Duodenal mucosa (tissue), 2 donors: ENCODE results near the gene GRSF1.

ENCODE experiments used
- H3K27ac ChIP-seq: one replicate; pipeline ENCODE4 v1.7.0; 2013; ENCODE audit warnings: low read depth, low read length
- H3K27me3 ChIP-seq, 2 donors: one replicate each; pipeline ENCODE4 v1.7.0; 2013; ENCODE audit warnings: low read length in 2 of 2, control low read depth in 1 of 2; ENCODE audit not compliant: insufficient read depth in 2 of 2, control insufficient read depth in 1 of 2
- H3K36me3 ChIP-seq, 2 donors: one replicate each; pipeline ENCODE4 v1.7.0; 2013; ENCODE audit warnings: low read length in 2 of 2, control low read depth in 1 of 2; ENCODE audit not compliant: insufficient read depth in 2 of 2, control insufficient read depth in 1 of 2
- H3K4me1 ChIP-seq, 2 donors: one replicate each; pipeline ENCODE4 v1.7.0; 2013; ENCODE audit warnings: low read length in 2 of 2, control low read depth in 1 of 2; ENCODE audit not compliant: insufficient read depth in 2 of 2, control insufficient read depth in 1 of 2
- H3K4me3 ChIP-seq, 2 donors: one replicate each; pipeline ENCODE4 v1.7.0; 2013; ENCODE audit warnings: low read length in 2 of 2, low read depth in 1 of 2
- H3K9ac ChIP-seq, 2 donors: one replicate each; pipeline ENCODE4 v1.7.0; 2013; ENCODE audit warnings: low read length in 2 of 2, low read depth in 1 of 2
- H3K9me3 ChIP-seq, 2 donors: one replicate each; pipeline ENCODE4 v1.7.0; 2013; ENCODE audit warnings: low read length in 2 of 2, control low read depth in 1 of 2; ENCODE audit not compliant: control insufficient read depth in 1 of 2

GRSF1 gene, protein sequence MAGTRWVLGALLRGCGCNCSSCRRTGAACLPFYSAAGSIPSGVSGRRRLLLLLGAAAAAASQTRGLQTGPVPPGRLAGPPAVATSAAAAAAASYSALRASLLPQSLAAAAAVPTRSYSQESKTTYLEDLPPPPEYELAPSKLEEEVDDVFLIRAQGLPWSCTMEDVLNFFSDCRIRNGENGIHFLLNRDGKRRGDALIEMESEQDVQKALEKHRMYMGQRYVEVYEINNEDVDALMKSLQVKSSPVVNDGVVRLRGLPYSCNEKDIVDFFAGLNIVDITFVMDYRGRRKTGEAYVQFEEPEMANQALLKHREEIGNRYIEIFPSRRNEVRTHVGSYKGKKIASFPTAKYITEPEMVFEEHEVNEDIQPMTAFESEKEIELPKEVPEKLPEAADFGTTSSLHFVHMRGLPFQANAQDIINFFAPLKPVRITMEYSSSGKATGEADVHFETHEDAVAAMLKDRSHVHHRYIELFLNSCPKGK

DNA sequence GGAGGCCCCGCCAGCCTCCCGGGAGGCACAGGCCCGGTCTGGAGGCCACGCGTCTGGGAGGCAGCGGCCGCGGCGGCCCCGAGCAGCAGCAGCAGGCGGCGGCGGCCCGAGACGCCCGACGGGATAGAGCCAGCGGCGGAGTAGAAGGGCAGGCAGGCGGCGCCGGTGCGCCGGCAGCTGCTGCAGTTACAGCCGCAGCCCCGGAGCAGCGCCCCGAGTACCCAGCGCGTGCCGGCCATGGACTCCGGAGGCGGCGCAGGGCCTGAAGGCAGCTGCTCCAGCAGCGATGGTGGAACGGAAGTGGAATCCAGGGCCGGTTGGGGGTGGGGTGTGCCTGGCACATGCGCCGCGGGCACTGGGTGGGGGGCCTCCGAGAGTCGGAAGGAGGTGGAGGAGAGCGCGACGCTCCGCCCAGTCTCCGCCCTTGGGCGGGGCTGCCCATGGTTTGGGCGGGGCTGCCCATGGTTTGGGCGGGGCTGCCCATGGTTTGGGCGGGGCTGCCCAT lies at the start of gene GRSF1:
TSS of gene GRSF1 (minus strand) at position 302 of the 505 bp plus-strand sequence. CDS start at position 239, 63 bp downstream.
- Histone ChIP-seq H3K36me3 (peaks cover 0 to 11% of the 10 kb centered on the region in 2 donors), H3K4me3 (peak within 1 kb of the TSS; percentile 90 to 92), H3K27ac (peak within 1 kb of the TSS; percentile 85), H3K4me1 (peaks cover 9 to 11% of the 10 kb centered on the region in 2 donors), H3K9me3 (no peaks in the 10 kb centered on the region), H3K27me3 (no peaks in the 10 kb centered on the region), H3K9ac (peak within 1 kb of the TSS; percentile 87 to 96)

DNA sequence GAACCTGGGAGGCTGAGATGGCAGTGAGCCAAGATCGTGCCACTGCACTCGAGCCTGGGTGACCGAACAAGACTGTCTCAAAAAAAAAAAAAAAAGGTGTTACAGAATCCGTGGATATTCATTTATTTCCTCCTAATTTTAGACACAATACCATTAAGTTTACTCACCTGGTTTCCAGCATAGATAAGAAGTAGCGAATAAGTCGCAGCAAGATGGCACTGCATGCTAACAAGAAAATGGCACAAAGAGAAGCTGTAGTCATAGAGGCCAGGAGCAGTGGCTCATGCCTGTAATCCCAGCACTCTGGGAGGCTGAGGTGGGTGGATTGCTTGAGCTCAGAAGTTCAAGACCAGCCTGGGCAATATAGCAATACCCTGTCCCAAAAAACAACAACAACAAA lies 45.5 kb upstream of the GRSF1 start:
- Histone ChIP-seq H3K4me1 (no peaks in the 10 kb centered on the region), H3K27me3 (no peaks in the 10 kb centered on the region), H3K27ac (no peak overlapping the region), H3K4me3 (no peak overlapping the region), H3K9me3 (no peaks in the 10 kb centered on the region), H3K36me3 (no peaks in the 10 kb centered on the region), H3K9ac (no peak overlapping the region)

GRCh38 chr4:70880739-70881138 lies 41.0 kb upstream of the GRSF1 start:
- H3K9me3 ChIP-seq, result no peaks in the 10 kb centered on the region
- H3K27me3 ChIP-seq, result no peaks in the 10 kb centered on the region
- no peak overlapping the region for H3K27ac ChIP-seq
- H3K36me3 ChIP-seq, result no peaks in the 10 kb centered on the region
- H3K4me1 ChIP-seq, result no peaks in the 10 kb centered on the region
- no peak overlapping the region for H3K9ac ChIP-seq
- H3K4me3 ChIP-seq, result no peak overlapping the region

DNA sequence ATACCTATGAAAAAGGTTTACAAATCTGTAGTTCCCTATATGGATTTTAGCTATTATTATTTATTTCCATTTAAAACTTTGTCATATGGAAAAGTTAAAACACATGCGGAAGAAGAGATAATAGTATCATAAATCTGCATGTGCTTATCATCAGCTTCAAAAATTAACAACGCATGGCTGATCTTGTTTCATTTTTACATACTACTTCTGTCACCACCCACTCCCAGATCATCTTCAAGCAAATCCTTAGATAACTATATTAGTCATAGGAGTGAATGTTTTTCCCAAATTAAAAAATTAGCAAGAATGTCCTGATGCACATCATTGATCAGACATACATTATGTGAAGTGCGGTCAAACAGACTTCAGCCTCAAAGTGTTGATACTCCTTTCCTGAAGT lies 37.9 kb upstream of the GRSF1 start:
- no peaks in the 10 kb centered on the region for H3K36me3 ChIP-seq
- no peak overlapping the region for H3K9ac ChIP-seq
- H3K9me3 ChIP-seq, result no peaks in the 10 kb centered on the region
- no peak overlapping the region for H3K4me3 ChIP-seq
- no peak overlapping the region for H3K27ac ChIP-seq
- H3K4me1 ChIP-seq, result no peaks in the 10 kb centered on the region
- no peaks in the 10 kb centered on the region for H3K27me3 ChIP-seq

DNA sequence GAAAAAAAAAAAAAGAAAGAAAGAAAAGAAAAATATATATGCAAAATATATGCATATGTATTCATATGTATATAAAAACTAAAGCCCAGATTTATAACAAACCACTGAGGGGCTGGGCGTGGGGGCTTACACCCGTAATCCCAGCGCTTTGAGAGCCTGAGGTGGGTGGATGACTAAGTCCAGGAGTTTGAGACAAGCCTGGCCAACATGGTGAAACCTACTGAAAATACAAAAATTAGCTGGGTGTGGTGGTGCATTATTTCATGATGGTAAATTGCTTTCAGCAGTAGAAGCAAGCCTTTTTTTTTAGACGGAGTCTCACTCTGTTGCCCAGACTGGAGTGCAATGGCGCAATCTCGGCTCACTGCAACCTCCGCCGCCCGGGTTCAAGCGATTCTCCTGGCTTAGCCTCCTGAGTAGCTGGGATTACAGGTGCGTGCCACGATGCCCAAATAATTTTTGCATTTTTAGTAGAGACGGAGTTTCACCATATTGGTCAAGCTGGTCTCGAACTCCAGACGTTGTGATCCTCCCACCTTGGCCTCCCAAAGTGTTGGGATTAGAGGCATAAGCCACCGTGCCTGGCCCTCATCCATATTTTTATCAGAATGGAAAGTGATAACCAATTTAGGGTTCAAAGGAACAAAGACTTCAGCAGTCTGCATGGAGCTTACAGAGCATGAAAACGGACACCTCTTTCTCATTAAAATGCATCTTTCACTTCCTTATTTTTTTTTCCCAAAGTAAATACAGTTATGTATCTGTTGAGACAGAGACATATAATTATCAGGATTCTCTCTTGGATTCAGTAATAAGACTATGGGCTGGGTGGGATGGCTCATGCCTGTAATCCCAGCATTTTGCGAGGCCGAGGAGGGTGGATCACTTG lies 34.8 kb upstream of the GRSF1 start:
- Histone ChIP-seq H3K27ac (no peak overlapping the region), H3K4me3 (no peak overlapping the region), H3K9ac (no peak overlapping the region), H3K9me3 (no peaks in the 10 kb centered on the region), H3K36me3 (no peaks in the 10 kb centered on the region), H3K4me1 (no peaks in the 10 kb centered on the region), H3K27me3 (no peaks in the 10 kb centered on the region)

DNA sequence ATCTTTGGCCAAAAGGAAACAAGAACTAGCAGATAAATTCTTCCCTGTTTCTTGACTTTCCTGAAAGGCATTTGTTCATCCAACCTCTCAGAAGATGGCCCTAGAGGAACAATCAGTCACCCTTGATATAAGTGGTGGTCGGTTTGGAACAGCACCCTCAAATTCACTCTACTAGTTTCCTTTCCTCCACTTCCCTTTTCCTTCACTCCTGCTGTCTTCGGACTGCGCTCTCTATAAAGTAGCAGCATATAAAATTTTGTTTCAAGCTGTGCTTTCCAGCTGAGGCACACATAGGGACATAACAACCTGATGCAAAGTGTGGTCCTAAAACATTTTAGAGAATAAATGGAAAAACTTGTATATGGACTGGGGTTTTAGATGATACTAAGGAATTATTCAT lies 33.5 kb upstream of the GRSF1 start:
- Histone ChIP-seq H3K4me1 (no peaks in the 10 kb centered on the region), H3K27me3 (no peaks in the 10 kb centered on the region), H3K9ac (no peak overlapping the region), H3K27ac (no peak overlapping the region), H3K9me3 (no peaks in the 10 kb centered on the region), H3K4me3 (no peak overlapping the region), H3K36me3 (no peaks in the 10 kb centered on the region)

GRCh38 chr4:70868778-70869177 lies 29.1 kb upstream of the GRSF1 start:
- no peak overlapping the region for H3K4me3 ChIP-seq
- no peaks in the 10 kb centered on the region for H3K4me1 ChIP-seq
- H3K9ac ChIP-seq, result no peak overlapping the region
- H3K9me3 ChIP-seq, result no peaks in the 10 kb centered on the region
- no peak overlapping the region for H3K27ac ChIP-seq
- H3K27me3 ChIP-seq, result no peaks in the 10 kb centered on the region
- no peaks in the 10 kb centered on the region for H3K36me3 ChIP-seq

DNA sequence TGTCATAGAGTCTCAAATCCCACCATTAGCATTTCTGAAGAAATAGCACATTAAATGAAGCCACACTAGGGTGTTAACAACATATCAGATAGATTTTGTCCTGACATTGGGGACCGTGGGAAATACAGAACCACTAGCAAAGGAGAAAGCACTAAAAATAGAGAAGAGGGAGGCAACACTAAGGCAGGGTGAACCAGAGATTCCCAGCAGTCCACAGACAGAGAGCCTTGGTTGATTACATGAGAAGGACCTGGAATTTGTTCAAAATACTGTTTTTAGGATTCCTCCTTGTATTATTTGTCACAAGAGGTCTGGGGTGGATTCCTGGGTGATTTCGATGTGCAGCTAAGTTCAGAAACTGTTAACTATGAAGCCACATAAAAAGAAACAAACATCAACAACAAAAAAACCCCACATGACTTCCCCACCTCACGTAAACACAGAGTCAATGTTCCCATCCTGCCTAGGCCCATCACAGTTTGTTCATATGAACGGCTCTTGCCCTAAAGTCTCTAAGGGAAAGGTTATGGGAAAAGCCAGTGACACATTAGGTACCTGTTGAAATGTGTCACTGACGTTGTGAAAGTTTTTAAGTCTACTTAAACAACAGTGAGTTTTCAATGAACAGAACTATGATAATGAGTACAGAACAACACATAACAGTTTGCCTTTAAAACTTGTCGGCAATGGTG lies 23.6 kb upstream of the GRSF1 start:
- Histone ChIP-seq H3K4me3 (no peak overlapping the region), H3K36me3 (no peaks in the 10 kb centered on the region), H3K4me1 (no peaks in the 10 kb centered on the region), H3K9ac (no peak overlapping the region), H3K27ac (no peak overlapping the region), H3K27me3 (no peaks in the 10 kb centered on the region), H3K9me3 (no peaks in the 10 kb centered on the region)

DNA sequence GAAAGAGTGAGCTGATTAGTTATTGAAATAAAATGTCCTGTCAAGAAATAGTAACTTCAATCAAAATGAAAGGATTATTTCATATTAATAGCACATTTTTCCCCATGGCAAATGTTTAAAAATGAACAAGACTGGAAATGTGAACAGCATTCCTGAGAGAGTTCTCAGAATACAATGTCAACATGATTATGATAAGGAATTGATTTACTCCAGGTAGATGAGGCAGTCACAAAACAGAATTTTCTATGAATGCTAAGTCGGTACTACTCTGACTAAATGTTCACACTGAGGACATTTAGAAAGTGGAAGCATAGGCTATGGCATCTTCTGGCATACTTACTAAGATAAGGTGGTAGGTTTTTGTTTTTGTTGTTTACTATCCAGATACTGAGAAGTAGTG lies 19.4 kb upstream of the GRSF1 start:
- H3K4me3 ChIP-seq, result no peak overlapping the region
- no peaks in the 10 kb centered on the region for H3K9me3 ChIP-seq
- H3K9ac ChIP-seq, result no peak overlapping the region
- H3K27ac ChIP-seq, result no peak overlapping the region
- H3K36me3 ChIP-seq, result no peaks in the 10 kb centered on the region
- no peaks in the 10 kb centered on the region for H3K4me1 ChIP-seq
- no peaks in the 10 kb centered on the region for H3K27me3 ChIP-seq
